ENCODE data around the gene PARVB.

Gene PARVB

DNA sequence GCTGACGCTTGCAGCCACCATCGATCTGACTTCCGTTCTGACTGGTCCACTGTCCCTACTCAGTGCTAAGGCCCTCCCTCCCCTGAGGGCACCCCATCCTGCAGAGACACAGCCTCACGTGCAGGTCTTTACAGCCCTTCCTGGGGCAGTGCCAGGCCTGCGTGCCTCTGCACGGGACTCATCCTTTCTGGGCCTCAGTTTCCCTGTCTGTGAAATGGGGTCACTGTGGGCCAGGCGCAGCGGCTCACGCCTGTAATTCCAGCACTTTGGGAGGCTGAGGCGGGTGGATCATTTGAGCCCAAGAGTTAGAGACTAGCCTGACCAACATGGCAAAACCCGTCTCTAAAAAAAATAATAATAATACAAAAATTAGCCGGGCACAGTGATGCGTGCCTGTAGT lies 138.9 kb downstream of the PARVB start:
- TF ChIP-seq, protein P1, sequence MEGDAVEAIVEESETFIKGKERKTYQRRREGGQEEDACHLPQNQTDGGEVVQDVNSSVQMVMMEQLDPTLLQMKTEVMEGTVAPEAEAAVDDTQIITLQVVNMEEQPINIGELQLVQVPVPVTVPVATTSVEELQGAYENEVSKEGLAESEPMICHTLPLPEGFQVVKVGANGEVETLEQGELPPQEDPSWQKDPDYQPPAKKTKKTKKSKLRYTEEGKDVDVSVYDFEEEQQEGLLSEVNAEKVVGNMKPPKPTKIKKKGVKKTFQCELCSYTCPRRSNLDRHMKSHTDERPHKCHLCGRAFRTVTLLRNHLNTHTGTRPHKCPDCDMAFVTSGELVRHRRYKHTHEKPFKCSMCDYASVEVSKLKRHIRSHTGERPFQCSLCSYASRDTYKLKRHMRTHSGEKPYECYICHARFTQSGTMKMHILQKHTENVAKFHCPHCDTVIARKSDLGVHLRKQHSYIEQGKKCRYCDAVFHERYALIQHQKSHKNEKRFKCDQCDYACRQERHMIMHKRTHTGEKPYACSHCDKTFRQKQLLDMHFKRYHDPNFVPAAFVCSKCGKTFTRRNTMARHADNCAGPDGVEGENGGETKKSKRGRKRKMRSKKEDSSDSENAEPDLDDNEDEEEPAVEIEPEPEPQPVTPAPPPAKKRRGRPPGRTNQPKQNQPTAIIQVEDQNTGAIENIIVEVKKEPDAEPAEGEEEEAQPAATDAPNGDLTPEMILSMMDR (IDR thresholded peaks at IDR 0.05; ENCODE audit: low read depth, low read length) = no peak

DNA sequence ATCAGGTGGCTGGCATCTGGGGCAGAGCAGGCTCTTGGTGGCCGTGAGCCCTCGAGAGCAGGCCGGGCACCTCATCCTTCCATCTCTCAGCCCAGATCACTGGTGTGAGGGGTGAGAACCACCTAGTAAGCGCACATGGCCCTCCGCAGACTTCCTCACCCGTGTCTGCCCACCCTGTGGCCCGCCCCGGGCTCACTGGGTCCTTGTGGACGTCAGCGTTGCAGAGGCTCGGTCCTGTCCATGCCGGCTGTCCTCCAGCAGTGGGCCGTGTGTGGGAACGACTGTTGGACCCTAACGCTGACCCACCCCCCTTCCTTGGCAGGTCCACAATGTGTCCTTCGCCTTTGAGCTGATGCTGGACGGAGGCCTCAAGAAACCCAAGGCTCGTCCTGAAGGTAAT lies 139.4 kb downstream of the PARVB start:
- TF ChIP-seq, protein P1 (IDR thresholded peaks at IDR 0.05; ENCODE audit: low read depth, low read length) = no peak

More for the DNA sequence above, 138.9 kb downstream of the PARVB start:
- H3K4me3 ChIP-seq (ENCODE audit: low read depth, low read length) = no peak overlapping the region

DNA sequence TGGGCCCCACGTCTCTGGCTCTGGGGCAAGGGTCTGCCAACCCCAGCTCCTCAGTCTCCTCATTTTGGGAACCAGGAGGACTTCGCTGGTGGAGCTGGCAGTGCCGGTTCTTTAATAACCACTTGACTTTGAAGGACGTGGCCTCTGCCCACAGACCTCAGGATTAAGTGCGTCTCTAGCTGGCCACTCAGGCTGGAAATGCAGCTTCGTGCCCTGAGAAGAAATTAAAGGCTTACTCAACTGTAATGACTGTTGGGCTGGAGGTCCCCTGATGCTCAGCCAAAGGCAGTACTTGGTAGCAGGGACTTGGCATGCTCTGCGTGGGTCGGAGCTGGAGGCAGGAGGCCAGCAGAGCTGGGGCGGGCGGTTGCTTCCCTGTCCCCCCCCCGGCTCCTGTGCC lies 139.9 kb downstream of the PARVB start:
- H3K4me3 ChIP-seq (ENCODE audit: low read depth, low read length) = no peak overlapping the region
- TF ChIP-seq, protein P1 (IDR thresholded peaks at IDR 0.05; ENCODE audit: low read depth, low read length) = no peak

More for the DNA sequence above, 139.4 kb downstream of the PARVB start:
- H3K4me3 ChIP-seq (ENCODE audit: low read depth, low read length) = no peak overlapping the region

DNA sequence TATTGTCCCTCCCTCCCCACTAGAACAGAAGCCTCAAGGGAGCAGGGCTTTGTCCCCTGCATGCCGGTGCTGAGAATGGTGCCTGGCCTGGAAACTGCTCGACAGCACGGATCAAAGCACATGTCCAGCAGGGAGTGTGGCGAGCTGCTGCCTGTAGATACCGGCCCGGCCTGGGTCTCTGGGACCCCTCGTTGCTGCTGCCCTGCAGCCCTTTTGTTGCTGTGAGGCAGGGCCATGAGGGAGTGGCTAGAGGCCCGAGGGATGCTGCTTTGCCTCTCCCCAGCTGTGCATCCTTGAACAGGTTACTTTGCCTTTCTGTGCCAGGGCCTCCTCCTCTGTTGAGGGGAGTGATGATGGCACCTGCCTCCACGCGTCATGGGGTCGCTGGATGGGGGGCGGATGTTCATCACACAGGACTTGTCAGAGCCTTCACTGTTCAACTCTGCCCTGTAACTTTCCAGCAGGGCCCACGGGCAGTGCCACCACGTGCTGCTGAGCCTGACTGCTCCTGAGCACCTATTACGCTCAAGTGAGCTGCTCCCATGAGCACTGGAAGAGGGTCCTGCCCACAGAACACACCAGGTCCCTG lies 141.3 kb downstream of the PARVB start:
- H3K4me3 ChIP-seq (ENCODE audit: low read depth, low read length) = no peak overlapping the region
- TF ChIP-seq, protein P1 (IDR thresholded peaks at IDR 0.05; ENCODE audit: low read depth, low read length) = no peak

DNA sequence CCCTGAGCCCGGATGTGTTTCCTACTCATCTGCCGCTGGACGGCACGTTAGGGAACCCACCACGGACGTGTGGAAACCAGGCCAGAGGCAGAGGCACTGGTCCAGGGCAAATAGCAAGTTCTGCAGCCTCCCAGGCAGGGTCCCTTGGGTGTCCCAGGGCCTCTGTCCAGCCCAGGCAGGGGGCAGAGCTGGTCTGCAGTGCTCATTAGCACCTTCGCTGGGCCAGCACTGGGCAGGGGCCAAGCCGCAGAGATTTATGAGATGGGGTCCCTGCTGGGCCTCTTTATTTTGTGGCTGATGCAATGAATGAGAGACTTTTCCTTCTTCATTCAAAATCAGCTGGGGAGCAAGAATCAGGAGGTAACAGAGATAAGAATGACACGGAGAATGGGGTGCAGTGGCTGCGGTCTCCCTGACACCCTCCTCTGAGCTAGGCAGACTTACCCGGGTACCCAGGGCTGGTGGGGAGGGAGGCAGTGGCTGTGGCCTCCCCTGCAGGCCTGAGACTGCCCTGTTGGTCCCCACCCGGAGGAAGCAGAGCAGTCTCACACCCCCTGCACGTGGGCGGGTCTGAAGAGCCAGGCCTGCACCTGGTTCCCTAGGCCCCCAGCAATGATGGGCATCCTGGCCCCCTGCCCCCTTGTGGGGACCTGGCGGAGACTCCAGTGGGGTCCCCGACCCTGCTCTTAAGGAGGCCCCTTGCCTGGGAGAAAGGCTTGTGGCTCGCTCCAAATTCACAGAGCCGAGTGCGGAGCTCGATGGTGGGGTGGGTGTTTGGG lies 142.6 kb downstream of the PARVB start:
- TF ChIP-seq, protein P1 (IDR thresholded peaks at IDR 0.05; ENCODE audit: low read depth, low read length) = no peak
- no peak overlapping the region for H3K4me3 ChIP-seq (ENCODE audit: low read depth, low read length)

DNA sequence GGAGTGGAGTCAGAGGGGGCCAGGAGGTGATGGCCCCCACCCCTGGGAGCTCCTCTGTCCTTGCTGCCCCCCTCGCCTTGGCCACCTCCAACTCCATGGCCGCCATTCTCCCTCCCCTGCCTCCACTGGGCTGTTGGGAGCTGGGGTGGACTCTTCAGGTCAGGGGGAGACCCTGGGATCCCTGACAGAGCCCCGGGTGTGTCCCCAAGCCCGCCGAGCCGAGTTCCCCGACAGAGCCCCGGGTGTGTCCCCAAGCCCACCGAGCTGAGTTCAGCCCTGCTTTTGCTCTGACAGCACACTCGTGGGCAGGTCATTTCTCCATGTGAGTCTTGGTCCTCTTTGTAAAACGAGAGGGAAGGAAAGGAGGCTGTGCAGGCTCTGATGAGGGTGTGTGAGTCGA lies 143.4 kb downstream of the PARVB start:
- TF ChIP-seq, protein P1 (IDR thresholded peaks at IDR 0.05; ENCODE audit: low read depth, low read length) = no peak
- no peak overlapping the region for H3K4me3 ChIP-seq (ENCODE audit: low read depth, low read length)

DNA sequence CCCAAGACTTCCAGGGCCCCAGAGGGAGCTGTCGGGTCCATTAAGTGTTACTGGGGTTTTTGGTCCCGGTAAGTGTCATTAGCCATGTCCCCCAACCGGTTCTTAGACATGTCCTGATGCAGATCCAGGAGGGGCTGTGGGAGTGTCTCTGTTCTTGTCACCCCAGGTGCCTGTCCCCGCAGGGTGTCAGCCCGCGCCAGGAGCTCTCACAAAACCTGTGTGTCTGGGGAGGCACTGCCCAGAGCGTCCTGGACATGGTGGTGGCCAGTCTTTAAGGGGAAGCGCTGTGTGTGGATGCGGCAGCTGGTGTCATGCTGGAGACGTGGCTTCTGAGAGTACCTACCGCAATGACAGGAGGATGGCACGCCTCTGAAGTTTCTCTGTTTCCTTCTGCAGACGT lies 144.1 kb downstream of the PARVB start:
- TF ChIP-seq, protein P1 (IDR thresholded peaks at IDR 0.05; ENCODE audit: low read depth, low read length) = no peak
- no peak overlapping the region for H3K4me3 ChIP-seq (ENCODE audit: low read depth, low read length)
